ENCODE data around the gene SPACA9.

SPACA9 gene

GRCh38 chr9:132863096-132863495 lies 15.6 kb upstream of the SPACA9 start:
- DNase-seq (ENCODE audit: low read depth, low spot score), result no peak

DNA sequence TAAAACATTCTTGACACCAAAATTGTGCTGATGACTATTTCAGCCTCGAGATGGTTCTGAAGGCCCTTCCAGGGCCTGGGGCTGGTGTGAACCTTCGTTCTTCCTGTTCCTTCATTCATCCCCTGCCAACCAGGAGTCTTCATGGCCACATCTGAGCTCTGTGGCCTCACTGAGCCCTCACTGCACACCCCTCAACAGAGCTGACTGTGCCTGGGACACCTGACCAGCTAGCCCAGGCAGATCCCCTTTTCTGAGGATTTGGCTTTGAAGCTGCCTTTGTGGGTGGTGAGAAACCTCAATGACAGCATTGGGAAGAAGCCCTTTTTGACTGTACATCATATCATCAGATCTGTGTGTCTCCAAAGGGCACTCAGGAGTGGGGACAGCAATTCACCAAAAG lies 14.4 kb upstream of the SPACA9 start:
- no peak for DNase-seq (ENCODE audit: low read depth, low spot score)

- DNase-seq (ENCODE audit: low read depth, low spot score), result no peak
Observed at GRCh38 chr9:132864691-132865090, 14.0 kb upstream of the SPACA9 start.

DNA sequence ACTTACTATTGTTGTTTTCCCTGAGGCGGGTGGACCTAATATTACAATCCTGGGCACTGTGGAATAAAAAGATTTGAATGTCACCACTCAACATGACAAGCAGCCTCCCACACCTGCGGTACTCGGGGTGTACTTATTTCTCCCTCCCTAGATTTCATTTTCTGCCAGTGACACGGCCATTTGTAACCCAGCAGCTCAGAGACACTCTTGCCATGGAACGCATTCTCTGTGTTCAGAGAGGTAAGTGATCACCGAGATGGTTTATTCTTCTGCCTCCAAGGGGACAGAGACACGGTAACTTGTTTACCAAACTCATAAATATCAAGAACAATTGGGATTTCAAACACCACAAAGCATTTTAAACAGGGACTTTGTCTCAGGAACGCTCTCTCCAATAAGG lies 11.8 kb upstream of the SPACA9 start:
- DNase-seq (ENCODE audit: low read depth, low spot score), result no peak

DNA sequence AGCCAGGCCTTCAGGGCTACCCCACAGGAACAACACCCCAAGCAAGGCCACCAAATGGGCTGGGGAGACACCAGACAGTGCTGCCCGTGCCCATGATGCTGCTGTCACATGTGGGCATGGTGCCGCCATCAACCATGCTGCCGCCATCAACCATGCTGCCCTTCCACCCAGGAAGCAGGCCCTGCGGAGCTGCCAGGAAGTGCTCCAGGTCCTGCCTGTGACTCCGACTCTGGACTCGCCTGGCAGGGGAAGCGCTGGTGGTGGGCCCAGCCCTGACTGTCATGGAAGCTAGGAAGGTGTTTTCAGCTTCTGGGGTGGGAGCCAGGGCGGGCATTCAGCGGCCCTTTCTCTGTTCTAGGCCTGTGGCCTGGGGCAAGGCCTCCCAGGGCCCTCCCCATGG lies 9.4 kb upstream of the SPACA9 start:
- no peak for DNase-seq (ENCODE audit: low read depth, low spot score)

DNA sequence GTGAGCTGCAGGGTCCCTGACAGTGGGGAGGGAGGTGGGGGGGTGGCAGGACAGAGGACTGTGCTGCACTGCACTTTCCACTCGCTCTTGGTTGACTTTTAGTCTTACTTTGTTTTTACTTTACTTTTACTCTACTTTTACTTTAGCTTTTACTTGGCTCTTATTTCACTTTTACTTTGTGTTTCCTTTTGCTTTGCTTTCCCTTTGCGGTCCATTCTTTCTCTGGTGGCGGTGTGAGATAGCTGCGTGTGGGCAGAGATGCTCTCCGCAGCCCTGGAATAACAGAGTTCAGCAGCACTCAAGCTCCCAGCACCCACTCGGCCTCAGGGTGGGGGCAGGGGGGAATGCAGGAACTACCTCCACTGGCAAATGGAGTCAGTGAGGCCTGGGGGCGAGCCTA lies 5.3 kb upstream of the SPACA9 start:
- DNase-seq (ENCODE audit: low read depth, low spot score), result no peak

GRCh38 chr9:132875159-132875558 lies 3.5 kb upstream of the SPACA9 start:
- DNase-seq (ENCODE audit: low read depth, low spot score), result no peak

DNA sequence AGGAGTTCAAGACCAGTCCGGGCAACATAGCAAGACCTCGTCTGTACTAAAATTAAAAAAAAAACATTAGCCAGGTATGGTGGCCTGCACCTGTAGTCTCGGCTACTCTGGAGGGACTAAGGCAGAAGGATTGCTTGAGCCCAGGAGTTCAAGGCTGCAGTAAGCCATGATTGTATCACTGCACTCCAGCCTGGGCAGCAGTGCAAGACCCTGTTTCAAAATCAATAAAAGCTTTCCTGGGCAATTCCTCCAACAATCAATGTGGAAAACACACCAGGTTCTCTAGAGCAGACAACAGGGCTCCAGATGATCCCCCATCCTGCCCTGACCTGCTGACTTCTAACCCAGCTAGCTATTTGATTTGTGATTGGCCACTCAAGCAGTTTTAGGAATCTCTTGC lies 1.8 kb upstream of the SPACA9 start:
- DNase-seq (ENCODE audit: low read depth, low spot score), result no peak

DNA sequence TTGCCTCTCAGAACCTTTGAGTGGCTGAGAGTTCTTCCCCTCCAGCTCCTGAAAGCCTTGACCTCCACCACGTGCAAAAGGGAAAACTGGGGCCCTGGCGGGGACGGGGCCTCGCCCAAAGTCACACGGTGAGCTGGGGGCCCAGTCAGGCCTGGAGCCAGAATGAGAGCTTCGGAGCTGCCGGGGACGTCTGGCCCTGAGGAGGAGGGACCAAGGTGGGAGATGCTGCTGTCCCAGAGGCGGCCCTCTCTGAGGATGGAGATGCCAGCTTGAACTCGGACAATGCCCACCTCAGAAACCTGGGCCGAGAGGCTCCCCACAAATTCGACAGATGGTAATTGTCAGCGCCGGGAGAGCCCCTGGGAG lies 1.3 kb upstream of the SPACA9 start:
- no peak for DNase-seq (ENCODE audit: low read depth, low spot score)

- peak; percentile 17 for DNase-seq (ENCODE audit: low read depth, low spot score)
Observed at GRCh38 chr9:132877824-132878694, 639 bp upstream of the SPACA9 start, which contains the start of gene AK8. AK8 (minus strand) TSS chr9:132878284; CDS start chr9:132878255, 29 bp downstream.

- DNase-seq (ENCODE audit: low read depth, low spot score), result no peak
Observed at GRCh38 chr9:132879457-132880323, 992 bp downstream of the SPACA9 start.

DNA sequence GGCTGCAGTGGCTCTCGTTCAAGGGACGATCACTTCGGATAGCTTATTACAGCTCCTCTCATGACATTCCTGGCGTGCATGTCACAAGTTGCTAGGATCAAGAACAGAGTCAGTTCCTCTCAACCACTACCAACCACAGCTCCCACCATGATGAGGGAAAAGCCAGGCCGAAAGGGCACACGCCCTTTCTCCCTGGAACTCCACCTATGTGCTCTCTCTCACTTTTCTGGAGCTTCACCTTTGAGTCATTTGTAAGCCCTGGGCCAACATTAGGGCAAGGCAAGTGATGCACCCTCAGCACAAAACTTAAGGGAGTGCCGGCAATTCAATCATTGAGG lies 1.6 kb downstream of the SPACA9 start:
- DNase-seq (ENCODE audit: low read depth, low spot score), result no peak

DNA sequence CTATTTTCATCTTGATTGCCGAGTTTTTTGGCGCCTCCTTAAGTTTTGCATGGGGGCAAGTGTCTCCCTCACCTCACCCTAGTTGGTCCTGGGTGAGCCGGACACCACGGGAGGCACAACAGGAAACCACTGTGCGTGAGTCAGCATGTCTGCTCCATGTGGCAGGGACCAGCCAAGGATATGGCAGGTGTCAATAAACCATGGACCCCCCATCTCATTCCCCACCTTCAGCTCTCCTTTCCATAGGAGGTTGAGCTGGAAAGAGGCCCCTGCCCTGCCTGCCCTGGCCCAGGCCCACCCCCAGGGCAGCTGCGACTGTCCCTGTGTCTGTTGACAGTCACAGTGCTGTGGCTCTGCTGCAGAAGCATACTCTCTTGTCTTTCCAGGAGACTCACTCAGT lies 3.1 kb downstream of the SPACA9 start:
- DNase-seq (ENCODE audit: low read depth, low spot score), result no peak

GRCh38 chr9:132882616-132883015 lies 3.9 kb downstream of the SPACA9 start:
- DNase-seq (ENCODE audit: low read depth, low spot score), result no peak

DNA sequence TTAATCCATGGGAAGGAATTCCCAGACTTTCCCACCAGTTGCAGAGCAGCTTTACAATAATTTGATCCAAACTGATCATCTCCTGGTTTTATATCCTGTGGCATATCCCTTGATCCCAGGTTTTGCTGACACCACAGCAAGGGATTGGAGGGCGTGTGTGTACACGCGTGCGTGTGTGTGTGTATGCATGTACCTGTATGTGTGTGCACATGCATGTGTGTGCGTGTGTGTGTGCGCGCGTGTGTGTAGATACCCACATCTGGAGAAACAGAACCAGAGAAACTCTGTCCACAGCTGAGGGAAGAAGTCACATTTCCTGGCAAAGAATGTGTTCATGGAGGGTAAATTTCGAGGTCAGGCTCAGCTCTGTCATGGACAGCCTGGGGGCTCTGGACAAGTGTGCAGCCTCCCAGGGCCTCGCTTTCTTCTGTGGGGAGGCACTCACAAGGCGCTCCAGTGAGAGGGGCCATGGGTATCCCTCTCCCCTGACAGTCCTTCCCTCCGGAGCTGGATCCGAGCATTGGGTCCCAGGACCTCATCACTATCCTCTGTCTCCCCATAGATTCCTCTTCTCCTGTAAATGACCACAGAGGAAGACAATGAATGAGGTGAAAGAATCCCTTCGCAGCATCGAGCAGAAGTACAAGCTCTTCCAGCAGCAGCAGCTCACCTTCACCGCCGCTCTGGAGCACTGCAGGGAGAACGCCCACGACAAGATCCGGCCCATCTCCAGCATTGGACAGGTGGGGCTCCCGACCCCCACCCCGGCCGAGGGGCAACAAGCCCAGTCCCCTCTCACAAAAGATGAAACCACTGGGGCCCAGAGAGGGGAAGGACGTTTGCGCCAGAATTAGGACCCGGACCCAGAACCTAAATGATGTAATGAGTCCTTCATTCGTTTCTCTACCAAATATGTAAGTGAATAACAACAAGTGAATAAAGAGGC lies 4.9 kb downstream of the SPACA9 start:
- DNase-seq (ENCODE audit: low read depth, low spot score), result no peak

DNA sequence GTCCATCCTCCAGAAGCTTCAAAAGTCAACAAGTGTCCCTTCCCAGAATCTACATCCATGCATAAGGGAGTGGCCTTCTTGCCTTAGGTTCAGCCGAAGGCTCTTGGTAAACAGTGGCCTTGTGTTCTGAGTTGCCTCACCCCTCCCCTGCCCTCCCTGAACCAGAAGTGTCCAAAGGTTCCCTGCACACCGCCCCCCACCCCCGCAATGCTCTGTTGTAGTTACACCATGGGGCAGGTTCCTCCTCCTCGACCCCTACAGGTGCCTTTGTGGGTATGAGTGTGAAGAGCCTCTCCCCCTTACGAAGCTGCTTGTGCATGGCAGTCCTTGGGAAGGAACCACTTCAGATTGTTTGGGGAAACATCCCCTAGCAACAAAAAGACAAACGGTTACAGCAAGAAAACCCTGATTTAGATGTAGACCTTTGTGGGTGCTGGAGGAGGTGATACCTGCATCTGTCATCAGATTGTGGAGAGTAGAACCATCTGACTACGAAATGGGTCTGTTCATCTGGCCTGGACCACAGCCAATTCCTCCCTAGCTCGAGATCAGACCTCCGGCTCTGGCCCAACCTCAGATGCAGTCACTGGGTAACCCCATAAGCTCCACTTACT lies 7.1 kb downstream of the SPACA9 start:
- no peak for DNase-seq (ENCODE audit: low read depth, low spot score)

DNA sequence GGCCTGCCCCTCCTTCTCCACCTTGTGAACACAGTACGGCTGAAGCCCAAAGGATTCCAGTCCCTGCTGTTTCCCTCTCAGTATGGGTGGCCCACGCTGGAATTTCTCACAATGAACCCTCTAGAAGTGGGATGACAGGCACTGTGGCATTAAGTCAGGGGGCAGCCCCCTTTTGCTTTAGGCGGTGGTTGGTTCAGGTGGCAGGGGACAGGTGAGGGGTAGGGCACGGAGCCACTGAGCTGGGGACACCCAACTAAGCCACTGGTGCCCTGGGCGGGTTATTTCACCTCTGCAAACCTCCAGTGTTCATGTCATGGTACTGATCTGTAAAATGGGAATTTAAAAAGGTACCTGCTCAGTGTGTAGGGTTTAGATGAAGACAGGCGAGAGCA lies 7.6 kb downstream of the SPACA9 start:
- no peak for DNase-seq (ENCODE audit: low read depth, low spot score)

DNA sequence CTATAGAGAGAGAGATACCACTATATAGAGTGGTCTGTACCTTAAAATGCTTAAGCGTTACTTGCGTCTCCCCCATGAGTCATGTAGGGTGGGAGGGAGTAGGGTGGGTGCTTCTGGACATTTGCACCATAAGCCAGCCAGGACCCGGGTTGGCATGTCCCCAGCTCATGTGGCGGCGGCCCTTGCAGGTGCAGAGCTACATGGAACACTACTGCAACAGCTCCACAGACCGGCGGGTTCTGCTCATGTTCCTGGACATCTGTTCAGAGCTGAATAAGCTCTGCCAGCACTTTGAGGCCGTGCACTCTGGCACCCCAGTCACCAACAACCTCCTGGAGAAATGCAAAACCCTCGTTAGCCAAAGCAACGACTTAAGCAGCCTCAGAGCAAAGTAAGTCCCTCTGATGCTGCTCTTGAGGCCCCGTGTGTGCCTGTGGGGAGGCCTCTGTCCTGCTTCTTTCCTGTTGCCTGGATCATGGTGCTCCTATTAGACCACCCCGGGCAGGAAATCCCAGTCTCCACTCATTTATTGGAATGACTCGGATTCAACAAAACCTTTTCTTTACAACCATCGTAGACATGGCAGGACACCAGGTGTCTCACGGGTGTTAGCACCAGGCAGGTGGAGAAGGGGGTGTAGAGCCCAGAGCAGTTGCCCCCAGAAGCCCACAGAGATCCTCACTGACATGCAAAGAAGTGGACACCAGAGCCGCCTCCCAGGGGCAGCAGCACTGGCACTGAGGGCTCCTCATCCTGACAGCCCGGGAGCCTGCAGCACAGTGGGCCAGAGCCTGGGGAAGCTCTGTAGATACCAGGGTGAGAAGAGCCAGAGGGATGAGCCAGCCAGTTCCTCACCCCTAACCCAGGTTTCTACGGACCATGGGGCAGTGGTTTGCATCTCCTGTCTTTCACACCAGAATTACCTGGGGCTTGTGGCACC lies 8.8 kb downstream of the SPACA9 start:
- no peak for DNase-seq (ENCODE audit: low read depth, low spot score)

DNA sequence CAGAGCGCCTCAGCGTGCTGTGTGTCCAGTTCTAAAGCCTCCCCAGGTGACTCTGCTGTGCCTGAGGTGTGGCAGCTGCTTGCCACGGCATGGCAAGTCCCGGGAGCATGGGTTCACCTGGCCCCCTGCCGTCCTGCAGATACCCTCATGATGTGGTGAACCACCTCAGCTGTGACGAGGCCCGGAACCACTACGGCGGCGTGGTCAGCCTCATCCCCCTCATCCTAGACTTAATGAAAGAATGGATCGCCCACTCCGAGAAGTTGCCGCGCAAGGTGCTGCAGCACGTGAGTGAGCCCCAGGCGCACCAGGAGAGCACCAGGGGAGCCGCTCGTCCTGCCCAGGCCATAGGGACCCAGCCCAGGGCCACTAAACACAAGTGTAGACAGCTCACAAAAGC lies 9.5 kb downstream of the SPACA9 start:
- no peak for DNase-seq (ENCODE audit: low read depth, low spot score)

DNA sequence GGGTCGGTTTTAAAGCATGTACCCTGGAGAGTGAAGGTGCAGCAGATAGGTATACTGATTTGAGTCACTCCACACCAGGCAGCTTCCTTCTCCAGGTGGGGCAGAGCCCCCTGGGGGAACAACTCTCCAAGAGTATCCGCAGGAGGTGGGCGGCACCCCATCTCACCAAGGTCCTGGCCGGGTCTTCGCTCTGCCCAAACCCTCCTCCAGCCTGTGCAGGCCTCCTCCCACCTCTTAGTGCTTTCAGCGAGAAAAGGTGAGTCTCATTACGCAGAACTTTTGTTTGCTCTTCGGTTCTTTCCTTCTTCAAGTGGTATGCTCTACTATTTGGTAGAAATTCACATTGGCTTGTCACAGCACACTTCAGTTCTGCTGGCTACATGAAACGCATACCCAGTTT lies 13.7 kb downstream of the SPACA9 start:
- DNase-seq (ENCODE audit: low read depth, low spot score), result no peak
